Measurements from ENCODE around the gene C4BPA.

Gene C4BPA

GRCh38 chr1:207128336-207128921 is 24.4 kb downstream of the C4BPA start:
- no peak for DNase-seq

- DNase-seq = no peak
Measured at GRCh38 chr1:207129053-207129452, 25.0 kb downstream of the C4BPA start.

GRCh38 chr1:207130252-207131036 is 26.4 kb downstream of the C4BPA start:
- no peak for DNase-seq

GRCh38 chr1:207131163-207131562 is 27.1 kb downstream of the C4BPA start:
- DNase-seq = no peak

GRCh38 chr1:207134581-207134980 is 30.5 kb downstream of the C4BPA start:
- DNase-seq = no peak

- DNase-seq = no peak
Measured at GRCh38 chr1:207139616-207140015, 35.6 kb downstream of the C4BPA start.

DNA sequence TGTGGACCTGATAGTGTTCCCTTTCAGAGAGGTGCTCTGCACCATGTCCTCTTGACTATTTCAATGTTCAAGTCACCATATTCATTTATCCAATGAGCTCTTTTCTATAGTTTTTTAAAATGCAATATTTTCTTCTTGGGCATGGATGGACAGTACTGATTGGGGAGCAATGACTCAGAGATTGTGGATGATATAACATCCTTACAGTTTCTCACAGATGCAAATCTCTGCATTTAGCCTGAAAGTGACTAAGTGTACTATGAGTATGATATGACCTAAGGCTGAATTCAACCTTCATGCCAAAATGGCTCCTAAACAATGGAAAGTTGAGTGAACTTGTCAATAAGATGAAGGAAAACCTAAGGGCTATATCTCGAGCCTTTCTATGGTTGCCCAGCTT is 36.5 kb downstream of the C4BPA start:
- DNase-seq = no peak

GRCh38 chr1:207145401-207146058 is 41.5 kb downstream of the C4BPA start:
- no peak for DNase-seq

- no peak for DNase-seq
Measured at GRCh38 chr1:207151920-207152319, 47.9 kb downstream of the C4BPA start.

GRCh38 chr1:207152792-207153468 is 48.9 kb downstream of the C4BPA start:
- DNase-seq = no peak

- no peak for DNase-seq
Measured at GRCh38 chr1:207155028-207155427, 51.0 kb downstream of the C4BPA start.

DNA sequence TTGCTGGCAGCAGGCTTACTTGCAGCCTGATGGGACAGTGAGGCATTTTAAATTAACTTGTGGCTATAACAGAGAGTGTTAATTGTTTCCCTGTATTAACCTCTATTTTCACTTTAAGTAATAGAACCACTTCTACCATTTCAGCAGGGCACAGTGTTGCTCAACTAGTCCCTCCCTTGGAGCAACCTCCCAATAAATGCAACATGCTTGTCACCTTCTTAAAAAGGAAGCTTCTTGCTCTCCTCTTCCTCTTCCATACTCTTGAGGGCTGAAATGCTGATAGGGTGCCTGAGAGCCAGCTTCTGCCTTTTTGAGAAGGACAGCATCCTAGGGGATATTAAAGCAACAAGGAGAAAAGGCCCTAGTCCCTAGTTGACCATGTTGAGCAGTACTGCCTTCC is 52.1 kb downstream of the C4BPA start:
- DNase-seq = no peak

DNA sequence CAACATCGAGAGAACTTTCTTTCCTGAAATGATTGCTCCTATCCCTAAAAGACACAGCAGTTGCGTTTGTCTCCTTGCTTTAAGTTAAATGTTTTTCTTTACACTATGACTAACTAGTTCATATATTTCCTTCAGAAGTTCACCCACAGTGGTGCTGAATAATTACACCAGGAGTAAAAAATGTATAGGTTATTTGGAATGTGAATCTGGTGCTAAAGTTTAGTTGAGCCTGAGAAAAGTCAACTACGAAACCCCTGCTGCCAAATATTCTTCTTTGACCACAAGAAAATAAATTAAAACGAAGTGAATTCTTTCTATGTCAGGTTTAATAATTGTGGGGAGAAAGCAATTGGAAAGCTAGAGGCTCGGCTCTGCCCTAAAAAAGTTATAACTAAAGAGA is 52.8 kb downstream of the C4BPA start:
- DNase-seq = no peak

- no peak for DNase-seq
Measured at GRCh38 chr1:207164086-207164485, 60.1 kb downstream of the C4BPA start.

GRCh38 chr1:207172321-207172720 is 68.3 kb downstream of the C4BPA start:
- DNase-seq = no peak

DNA sequence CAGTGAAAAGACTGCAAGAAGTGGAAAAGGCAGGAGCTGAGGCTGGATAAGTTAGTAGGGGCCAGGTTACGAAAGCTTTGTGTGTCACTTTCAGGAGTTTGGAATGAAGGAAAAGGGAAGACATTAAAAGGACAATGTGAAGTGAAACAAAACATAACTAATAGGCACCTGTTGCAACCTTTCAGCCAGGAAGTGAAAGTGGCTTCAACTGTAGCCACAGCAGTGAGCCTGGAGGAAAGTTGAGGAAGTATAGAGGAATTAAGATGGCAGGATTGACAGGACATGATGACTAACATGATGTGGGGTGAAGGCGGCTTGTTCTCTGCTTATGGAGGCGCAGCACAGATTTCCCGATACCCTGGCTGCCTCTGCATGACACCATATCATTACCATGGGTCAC is 68.9 kb downstream of the C4BPA start:
- peak; percentile 24 for DNase-seq

DNA sequence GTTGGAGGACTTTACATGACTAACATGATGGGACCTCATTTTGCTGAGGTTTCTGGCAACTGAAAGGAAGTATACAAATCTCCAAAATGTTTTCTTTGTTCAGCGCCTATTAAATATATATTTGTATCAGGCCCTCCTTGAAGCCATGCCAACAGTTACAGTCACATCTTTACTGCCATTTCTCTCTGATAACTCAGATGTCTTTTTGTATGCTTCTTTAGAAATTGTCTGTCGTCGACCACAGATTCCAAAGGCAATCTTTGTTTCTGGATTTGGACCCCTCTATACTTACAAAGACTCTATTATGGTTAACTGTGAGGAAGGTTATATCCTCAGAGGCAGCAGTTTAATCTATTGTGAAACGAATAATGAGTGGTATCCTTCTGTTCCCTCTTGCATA is 69.4 kb downstream of the C4BPA start:
- DNase-seq = no peak

GRCh38 chr1:207174913-207175312 is 70.9 kb downstream of the C4BPA start:
- DNase-seq = no peak

DNA sequence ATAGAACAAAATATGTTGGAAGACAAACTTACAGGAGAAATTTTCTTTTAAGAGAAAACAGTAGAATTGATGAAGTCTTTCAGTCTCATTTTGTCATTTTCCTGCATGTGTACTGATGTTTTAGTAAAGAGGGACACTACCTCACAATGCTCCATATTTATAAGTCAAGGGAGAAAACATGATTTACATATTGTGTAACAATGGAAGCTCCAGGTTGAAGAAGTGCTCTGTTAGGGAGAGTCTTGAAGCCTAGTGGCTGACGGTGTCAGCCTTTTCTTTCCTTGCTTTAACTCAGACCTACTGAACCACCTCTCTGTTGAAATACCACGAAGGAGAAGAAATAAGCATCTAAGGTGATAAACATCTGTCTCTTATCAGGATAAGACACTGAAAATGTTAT is 75.0 kb downstream of the C4BPA start:
- no peak for DNase-seq

- no peak for DNase-seq
Measured at GRCh38 chr1:207181847-207182246, 77.8 kb downstream of the C4BPA start.

- DNase-seq = no peak
Measured at GRCh38 chr1:207186503-207186902, 82.5 kb downstream of the C4BPA start.

DNA sequence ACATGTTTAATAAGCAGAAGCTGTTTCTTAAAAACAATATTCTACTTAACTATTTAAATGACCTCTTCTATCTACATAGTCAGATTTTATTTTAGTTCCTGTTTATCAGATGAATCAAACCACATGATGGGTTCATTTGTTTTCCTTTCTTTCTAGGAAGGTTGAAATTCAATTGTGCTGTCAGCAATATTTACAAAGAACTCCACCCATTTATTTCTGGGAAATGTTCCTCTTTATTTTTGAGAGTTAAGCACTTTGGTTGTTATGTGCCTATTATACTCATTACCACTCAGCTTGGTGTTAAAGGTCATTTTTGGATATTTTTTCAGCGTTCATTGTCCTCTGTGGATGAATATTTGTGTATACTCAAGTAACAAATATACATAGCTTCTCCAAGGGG is 84.9 kb downstream of the C4BPA start:
- no peak for DNase-seq

DNA sequence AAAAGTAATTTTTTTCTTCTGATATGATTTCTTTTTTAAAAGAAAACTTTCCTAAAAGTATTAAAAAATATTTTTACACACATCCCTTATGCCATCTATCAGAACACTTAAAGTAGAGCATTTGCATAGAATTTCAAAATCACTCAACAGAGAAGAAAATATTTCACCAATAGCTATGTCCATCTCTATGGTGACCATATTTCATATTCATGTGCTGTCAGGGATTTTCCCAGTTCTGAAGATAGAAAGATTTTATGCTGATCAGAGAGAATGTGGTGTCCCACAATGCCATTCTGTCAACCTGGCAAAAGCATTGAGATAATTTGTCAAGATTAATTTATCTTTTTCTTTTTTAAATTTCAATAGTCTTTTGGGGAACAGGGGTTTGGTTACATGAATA is 87.0 kb downstream of the C4BPA start:
- no peak for DNase-seq

- no peak for DNase-seq
Measured at GRCh38 chr1:207191776-207192175, 87.7 kb downstream of the C4BPA start.

Data from CD4-positive, alpha-beta T cell treated with Interferon gamma for 1 hour (primary cell).